ENCODE measurements around the gene BABAM2. TPM values are rescaled to one million over a fixed set of nuclear protein-coding genes. Genes with fewer than 3 reads are reported as not detected.
A peak's percentile ranks its signal among the peaks of the same experiment; 100 is the strongest.

Gene BABAM2
- total and polyA plus RNA-seq, 9 of the 15 experiments (the other 6 are each of a cell fraction or from before 2014, with no cell fraction given) = 10.9 to 37.4 (median 25.6) TPM

GRCh38 chr2:28355521-28356094 is 465.1 kb downstream of the BABAM2 start (continued):
- peak; percentile 75 for TF ChIP-seq SP1 (CRISPR knock-in tag; IDR thresholded peaks at IDR 0.05)

DNA sequence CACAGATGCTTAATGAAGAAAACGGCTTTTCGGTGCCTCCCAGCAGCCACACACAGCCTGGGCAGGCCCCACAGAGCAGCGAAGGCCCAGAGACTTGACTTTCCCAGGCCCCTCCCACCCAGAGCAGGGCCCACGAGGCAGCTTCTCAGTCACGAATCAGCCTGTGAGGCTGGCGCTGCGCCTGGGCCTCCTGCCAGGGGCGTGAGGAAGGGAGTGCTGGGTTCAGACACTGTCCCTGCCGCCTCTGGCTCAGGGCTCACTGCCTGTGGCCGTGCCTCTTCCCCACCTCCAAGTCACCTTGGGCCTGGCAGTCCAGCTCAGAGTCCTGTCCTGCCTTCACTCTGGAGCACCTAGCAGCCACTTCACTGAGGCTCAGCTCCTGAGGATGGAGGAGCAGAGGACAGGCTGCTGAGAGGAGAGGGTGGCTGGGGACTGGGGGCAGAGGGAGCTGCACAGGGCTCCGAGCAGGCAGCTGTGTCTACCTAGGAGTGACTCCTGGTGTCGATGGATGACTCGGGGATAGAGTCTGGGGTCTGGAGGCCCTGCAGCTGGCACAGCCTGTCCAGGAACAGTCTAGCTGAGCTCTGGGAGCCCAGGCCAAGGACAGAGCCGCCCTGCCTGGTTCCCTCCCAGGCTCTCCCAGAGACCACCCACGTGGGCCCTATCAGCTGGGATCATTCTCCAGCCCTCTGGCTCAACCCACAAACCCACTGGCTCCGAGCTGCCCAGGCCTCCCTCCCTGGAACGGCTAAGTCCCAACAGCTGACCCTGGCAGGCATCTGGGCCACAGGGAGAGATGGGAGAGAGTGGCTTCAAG is 465.8 kb downstream of the BABAM2 start:
- Histone ChIP-seq H3K27me3 (ENCODE audit: control insufficient read depth in 2 of 2, insufficient read depth in 2 of 2, low read length in 2 of 2) (no peaks in the 10 kb centered on the region), H3K4me2 (ENCODE audit: insufficient read depth, low read length) (peak overlapping the region; percentile 12; the same call in 1 of the 2 replicates), H3K79me2 (ENCODE audit: control insufficient read depth, insufficient read depth, low read length) (no peaks in the 10 kb centered on the region), H2AFZ (ENCODE audit: low read depth, low read length) (peak overlapping the region; percentile 80), H3K9me3 (replicated peaks; ENCODE audit: control insufficient read depth, insufficient read depth, low read depth, low read length) (no peaks in the 10 kb centered on the region), H3K9ac (ENCODE audit: insufficient read depth in 1 of 2, low read depth in 2 of 2, low read length in 2 of 2) (peak overlapping the region; percentile 25 to 73; a peak in 3 of 4 replicates), H3K4me1 (replicated peaks in 1 of 2; ENCODE audit: control insufficient read depth in 2 of 2, insufficient read depth in 2 of 2, low read length in 2 of 2) (peaks cover 57 to 66% of the 10 kb centered on the region in 2 experiments), H3K9me1 (ENCODE audit: control insufficient read depth, insufficient read depth, low read length) (peaks cover 6% of the 10 kb centered on the region), H4K20me1 (replicated peaks; ENCODE audit: control insufficient read depth, insufficient read depth, low read length) (no peaks in the 10 kb centered on the region), H3K27ac (ENCODE audit: extremely low read depth, low read depth, low read length) (peak overlapping the region; percentile 62; the same call in 2 of the 3 replicates), H3K4me3 (no peak overlapping the region), H3K36me3 (ENCODE audit: control insufficient read depth, insufficient read depth, low read length) (no peaks in the 10 kb centered on the region)
- DNase-seq (ENCODE audit: extremely low read depth in 1 of 4, low spot score in 3 of 4) = peak; percentile 58 to 67 (median 61)
- CTCF ChIA-PET (ENCODE audit: low intra/inter-chr PET ratio) = interaction anchor here (0.6 kb wide), 1 partner anchor 18 kb away, joined by 3 read pairs; no protein-coding TSS in a partner anchor
- no peak for FAIRE-seq
- POLR2A ChIA-PET = interaction anchor here (0.6 to 2.1 kb wide), 5 partner anchors 9 to 466 kb away, joined by 3 to 13 read pairs (median 6); partner anchors contain the start of gene RBKS
- BruUV-seq (replicated peaks) = no TSS peak
- WGBS (ENCODE audit: insufficient coverage, low coverage, missing lambda C conversion rate) = 38% methylated on average over 9 of the region's 17 CpGs
- ATAC-seq = peak; percentile 40
- intact Hi-C loops (cut with micrococcal nuclease) (no loop called here), in situ Hi-C loops (cut with MboI) (no loop called here)
- TF ChIP-seq PPARD (CRISPR knock-in tag; IDR thresholded peaks at IDR 0.05) (no peak), HMGN3 (IDR thresholded peaks at IDR 0.05; ENCODE audit: borderline replicate concordance, extremely low read depth, insufficient read length, low read depth, low read length) (peak; percentile 12), ZNF133 (CRISPR knock-in tag; IDR thresholded peaks at IDR 0.05) (no peak), KDM4B (IDR thresholded peaks at IDR 0.05; ENCODE audit: borderline replicate concordance in 2 of 2, low read depth in 1 of 2) (no peak), L3MBTL2 (IDR thresholded peaks at IDR 0.05) (peak; percentile 34; the same call in 1 of the 2 replicates), BHLHE40 (IDR thresholded peaks at IDR 0.05; ENCODE audit: low read length) (peak; percentile 45; the same call in 1 of the 2 replicates), NR2C2 (CRISPR knock-in tag; IDR thresholded peaks at IDR 0.05) (no peak), NR2C2 (tag; IDR thresholded peaks at IDR 0.05) (peak; percentile 59), CBFA2T3 (IDR thresholded peaks at IDR 0.05) (no peak), ELF4 (CRISPR knock-in tag; IDR thresholded peaks at IDR 0.05) (peak; percentile 32; the same call in 1 of the 2 replicates)
- TF ChIP-seq, protein P1, sequence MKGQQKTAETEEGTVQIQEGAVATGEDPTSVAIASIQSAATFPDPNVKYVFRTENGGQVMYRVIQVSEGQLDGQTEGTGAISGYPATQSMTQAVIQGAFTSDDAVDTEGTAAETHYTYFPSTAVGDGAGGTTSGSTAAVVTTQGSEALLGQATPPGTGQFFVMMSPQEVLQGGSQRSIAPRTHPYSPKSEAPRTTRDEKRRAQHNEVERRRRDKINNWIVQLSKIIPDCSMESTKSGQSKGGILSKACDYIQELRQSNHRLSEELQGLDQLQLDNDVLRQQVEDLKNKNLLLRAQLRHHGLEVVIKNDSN (CRISPR knock-in tag; IDR thresholded peaks at IDR 0.05) = peak; percentile 39; the same call in 1 of the 2 replicates
